ENCODE results near the gene ZNF275.

ZNF275 gene

DNA sequence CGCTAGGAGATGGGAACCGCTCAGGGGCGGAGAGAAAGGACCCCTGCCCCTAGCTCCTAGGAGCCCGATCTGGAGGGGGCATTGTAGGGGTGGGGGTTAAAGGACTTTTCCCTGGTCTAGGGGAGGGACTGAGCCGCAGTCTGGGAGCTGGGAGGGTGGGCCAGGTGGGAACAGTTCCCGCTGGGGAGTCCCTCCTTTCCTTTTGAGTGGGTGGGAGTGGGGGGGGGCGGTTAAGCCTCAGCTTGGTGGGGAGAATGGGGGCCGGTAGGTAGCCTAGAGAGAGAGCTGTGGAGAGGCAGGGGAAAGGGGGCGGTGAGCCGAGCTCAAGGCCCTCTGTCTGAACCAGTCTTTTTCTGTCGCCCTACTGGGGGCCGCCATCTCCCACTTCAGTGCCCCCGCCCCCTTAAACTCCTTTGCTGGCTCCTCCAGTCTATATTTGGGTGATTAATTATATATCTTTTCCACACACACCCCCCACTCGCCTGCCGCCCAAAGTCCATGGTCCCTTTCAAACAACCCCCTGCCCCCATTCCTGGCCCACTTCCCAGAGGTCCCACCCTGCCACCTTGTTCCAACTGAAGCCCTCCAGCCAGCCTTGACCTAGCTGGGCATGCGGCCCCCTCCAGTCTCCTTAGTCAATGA is 822 bp downstream of the ZNF275 start:
- DNase-seq (ENCODE audit: low spot score) = no peak
- in situ Hi-C loops (cut with MboI; ENCODE audit: low pct_unique_long_range_greater_than_20kb, low sequenced_read_pairs, unreplicated experiment) = no loop called here
- TF ChIP-seq CTCF (IDR thresholded peaks at IDR 0.05; ENCODE audit: extremely low read depth, insufficient read depth, missing control alignments) = no peak

- peak; percentile 66 for DNase-seq (ENCODE audit: low spot score)
- no peak for TF ChIP-seq CTCF (IDR thresholded peaks at IDR 0.05; ENCODE audit: extremely low read depth, insufficient read depth, missing control alignments)
- in situ Hi-C loops (cut with MboI; ENCODE audit: low pct_unique_long_range_greater_than_20kb, low sequenced_read_pairs, unreplicated experiment) = no loop called here
Observed at GRCh38 chrX:153336121-153336894, 2.4 kb downstream of the ZNF275 start.

- in situ Hi-C loops (cut with MboI; ENCODE audit: low pct_unique_long_range_greater_than_20kb, low sequenced_read_pairs, unreplicated experiment) = no loop called here
- DNase-seq (ENCODE audit: low spot score) = no peak
- TF ChIP-seq CTCF (IDR thresholded peaks at IDR 0.05; ENCODE audit: extremely low read depth, insufficient read depth, missing control alignments) = no peak
Observed at GRCh38 chrX:153336988-153337387, 3.0 kb downstream of the ZNF275 start.

GRCh38 chrX:153338836-153339235 is 4.9 kb downstream of the ZNF275 start:
- in situ Hi-C loops (cut with MboI; ENCODE audit: low pct_unique_long_range_greater_than_20kb, low sequenced_read_pairs, unreplicated experiment) = no loop called here
- no peak for DNase-seq (ENCODE audit: low spot score)
- TF ChIP-seq CTCF (IDR thresholded peaks at IDR 0.05; ENCODE audit: extremely low read depth, insufficient read depth, missing control alignments) = no peak

DNA sequence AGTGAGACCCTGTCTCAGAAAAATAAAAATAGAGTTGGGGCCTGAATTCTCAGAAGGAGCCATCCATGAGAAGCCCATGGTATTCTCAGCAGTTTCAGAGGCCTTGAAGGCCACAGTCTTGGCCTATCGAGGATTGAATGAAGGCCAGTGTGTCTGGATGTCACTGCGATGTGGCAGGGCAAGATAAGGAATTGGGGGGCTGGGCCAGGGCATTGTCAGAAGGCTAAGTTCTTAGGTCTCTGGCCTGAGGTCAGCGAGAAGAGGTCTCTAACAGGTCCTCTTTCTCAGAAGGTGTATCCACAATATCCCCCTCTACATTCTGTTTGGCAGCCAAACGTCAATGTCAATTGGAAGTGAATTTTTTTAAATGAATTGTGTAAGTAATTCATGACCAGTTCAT is 5.7 kb downstream of the ZNF275 start:
- no peak for TF ChIP-seq CTCF (IDR thresholded peaks at IDR 0.05; ENCODE audit: extremely low read depth, insufficient read depth, missing control alignments)
- in situ Hi-C loops (cut with MboI; ENCODE audit: low pct_unique_long_range_greater_than_20kb, low sequenced_read_pairs, unreplicated experiment) = no loop called here
- DNase-seq (ENCODE audit: low spot score) = no peak

DNA sequence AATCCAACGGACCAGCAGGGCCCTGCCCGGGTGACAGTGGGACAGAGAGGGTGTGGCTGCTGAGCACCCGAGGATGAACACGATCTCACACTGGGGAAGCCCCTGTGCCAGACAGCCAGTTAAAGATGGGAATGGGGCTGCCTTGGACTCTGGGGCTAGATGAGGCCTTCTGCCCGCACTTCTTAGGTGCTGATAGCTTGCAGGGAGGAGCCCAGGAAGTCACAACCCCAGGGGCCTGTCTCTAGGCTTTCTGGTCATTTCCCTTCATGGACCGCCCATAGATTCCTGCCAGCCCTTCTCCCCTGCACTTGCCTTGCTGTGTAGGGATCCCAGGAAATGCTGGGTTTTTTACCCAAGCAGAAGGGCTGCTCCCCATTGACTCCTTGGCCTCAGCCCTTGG is 6.2 kb downstream of the ZNF275 start:
- in situ Hi-C loops (cut with MboI; ENCODE audit: low pct_unique_long_range_greater_than_20kb, low sequenced_read_pairs, unreplicated experiment) = no loop called here
- no peak for TF ChIP-seq CTCF (IDR thresholded peaks at IDR 0.05; ENCODE audit: extremely low read depth, insufficient read depth, missing control alignments)
- no peak for DNase-seq (ENCODE audit: low spot score)

Measured in GM13977 (cell line).